OCI-LY7 (cell line): Measurements from ENCODE around the gene TMEM200B.

ENCODE experiments used
- EZH2phosphoT487 ChIP-seq: fragments of 200-600 bp; sonication (generic); IDR thresholded peaks from 2 replicates; pipeline ENCODE4 v1.6.1; 2018; ENCODE audit warnings: low read depth, borderline replicate concordance, mild to moderate bottlenecking, mixed run types, antibody characterized with exemption, low read length, moderate library complexity, mixed read lengths
- TF ChIP-seq, protein P1 (sequence below): fragments of 200-600 bp; sonication (generic); conservative IDR thresholded peaks from 2 replicates; pipeline ENCODE4 v1.5.1; 2014; ENCODE audit warnings: mild to moderate bottlenecking, antibody characterized with exemption, low read length, moderate library complexity, mixed read lengths

DNA sequence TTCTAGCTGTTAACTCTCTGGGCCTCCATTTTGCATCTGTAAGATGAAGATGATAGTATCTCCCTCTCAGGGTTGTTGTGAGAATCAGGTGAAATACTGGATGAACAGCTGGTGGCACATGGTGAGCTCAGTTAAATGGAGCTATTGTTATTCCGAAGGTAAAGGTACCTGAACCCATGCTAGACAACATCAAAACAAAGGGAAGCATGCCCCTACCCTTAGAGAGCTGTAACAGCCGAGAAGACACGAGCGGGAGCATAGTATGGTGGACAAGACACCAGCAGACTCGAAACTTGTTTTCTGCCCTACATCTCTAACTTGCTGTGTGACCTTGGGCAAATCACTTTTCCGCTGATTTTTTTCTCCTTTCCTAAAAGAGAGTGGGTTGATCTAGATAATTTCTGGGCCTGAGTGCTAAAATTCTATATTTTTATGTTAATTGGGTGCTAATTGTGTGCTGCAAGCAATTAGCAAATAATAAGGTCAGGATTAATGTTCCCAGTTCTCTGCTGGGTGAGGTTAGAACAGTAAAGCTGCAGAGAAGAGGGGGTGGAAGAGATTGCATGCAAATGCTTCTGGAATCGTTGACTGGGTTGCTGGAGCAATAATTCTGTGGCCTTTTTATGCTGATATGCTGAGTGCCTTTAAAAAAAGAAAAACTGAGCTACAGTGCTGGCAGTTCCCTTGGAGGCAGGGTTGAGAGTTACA lies 10.8 kb downstream of the TMEM200B start:
- TF ChIP-seq, protein P1, sequence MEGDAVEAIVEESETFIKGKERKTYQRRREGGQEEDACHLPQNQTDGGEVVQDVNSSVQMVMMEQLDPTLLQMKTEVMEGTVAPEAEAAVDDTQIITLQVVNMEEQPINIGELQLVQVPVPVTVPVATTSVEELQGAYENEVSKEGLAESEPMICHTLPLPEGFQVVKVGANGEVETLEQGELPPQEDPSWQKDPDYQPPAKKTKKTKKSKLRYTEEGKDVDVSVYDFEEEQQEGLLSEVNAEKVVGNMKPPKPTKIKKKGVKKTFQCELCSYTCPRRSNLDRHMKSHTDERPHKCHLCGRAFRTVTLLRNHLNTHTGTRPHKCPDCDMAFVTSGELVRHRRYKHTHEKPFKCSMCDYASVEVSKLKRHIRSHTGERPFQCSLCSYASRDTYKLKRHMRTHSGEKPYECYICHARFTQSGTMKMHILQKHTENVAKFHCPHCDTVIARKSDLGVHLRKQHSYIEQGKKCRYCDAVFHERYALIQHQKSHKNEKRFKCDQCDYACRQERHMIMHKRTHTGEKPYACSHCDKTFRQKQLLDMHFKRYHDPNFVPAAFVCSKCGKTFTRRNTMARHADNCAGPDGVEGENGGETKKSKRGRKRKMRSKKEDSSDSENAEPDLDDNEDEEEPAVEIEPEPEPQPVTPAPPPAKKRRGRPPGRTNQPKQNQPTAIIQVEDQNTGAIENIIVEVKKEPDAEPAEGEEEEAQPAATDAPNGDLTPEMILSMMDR: no peak
- TF ChIP-seq EZH2phosphoT487: no peak
